H1 (cell line): ENCODE measurements around the gene ADK. TPM values are rescaled to one million over a fixed set of nuclear protein-coding genes. Genes with fewer than 3 reads are reported as not detected.

Source experiments
- CTCF ChIA-PET: fragments of 300-600 bp; sonication (Branson Sonifier 250); formaldehyde crosslinking; loops from one replicate; lab custom pipeline; 2021; ENCODE audit not compliant: partially characterized antibody; lab: Charles Lee
- POLR2A ChIA-PET: fragments of 300-600 bp; sonication (Branson Sonifier 250); formaldehyde crosslinking; loops from one replicate; lab custom pipeline; 2021; ENCODE audit warnings: inconsistent platforms; ENCODE audit not compliant: partially characterized antibody; lab: Charles Lee
- DNase-seq, 2 experiments: peaks; one replicate each; pipeline versions ENCODE4 v3.0.0 to v3.0.0-alpha.2; 2010 to 2022; ENCODE audit warnings: low spot score in 2 of 2, low read depth in 1 of 2, mixed read lengths in 1 of 2
- FAIRE-seq: peaks from 2 replicates; lab custom pipeline; 2011; peaks lifted over from hg19 to GRCh38; lab: Jason Lieb, UNC
- H2AFZ ChIP-seq: 2 replicates; pipeline ENCODE4 v1.8.1; 2012; ENCODE audit warnings: low read length, inconsistent platforms
- H2AK5ac ChIP-seq: 2 replicates; pipeline ENCODE4 v1.6.1; 2013; ENCODE audit warnings: low read depth, low read length
- H2BK120ac ChIP-seq: replicated peaks from 2 replicates; pipeline ENCODE3; 2013; ENCODE audit warnings: low read depth, low read length, inconsistent platforms
- H2BK12ac ChIP-seq: 2 replicates; pipeline ENCODE4 v1.6.1; 2013; ENCODE audit warnings: low read depth, low read length
- H2BK15ac ChIP-seq: 2 replicates; pipeline ENCODE4 v1.6.1; 2013; ENCODE audit warnings: low read length
- H2BK20ac ChIP-seq: 2 replicates; pipeline ENCODE4 v1.6.1; 2013; ENCODE audit warnings: low read length
- H2BK5ac ChIP-seq: 2 replicates; pipeline ENCODE4 v1.6.1; 2013; ENCODE audit warnings: low read depth, low read length
- H3K14ac ChIP-seq: 2 replicates; pipeline ENCODE4 v1.6.1; 2013; ENCODE audit warnings: inconsistent platforms; ENCODE audit not compliant: insufficient read length
- H3K18ac ChIP-seq: 2 replicates; pipeline ENCODE4 v1.6.1; 2013; ENCODE audit warnings: low read length; ENCODE audit errors: extremely low read depth
- H3K23ac ChIP-seq: 2 replicates; pipeline ENCODE4 v1.6.1; 2013; ENCODE audit warnings: inconsistent platforms; ENCODE audit not compliant: insufficient read length
- H3K23me2 ChIP-seq: 2 replicates; pipeline ENCODE4 v1.6.1; 2013; ENCODE audit warnings: low read depth, low read length
- H3K27ac ChIP-seq: 2 replicates; pipeline ENCODE4 v1.6.1; 2011; ENCODE audit warnings: low read depth, low read length, inconsistent platforms
- H3K27me3 ChIP-seq, 4 experiments: replicated peaks in 1 of 4; 1 replicate in 1 of 4; 2 replicates in 3 of 4; pipeline versions ENCODE4 v1.6.1 to v1.8.1; 2011 to 2013; ENCODE audit warnings: low read length in 3 of 4, mild to moderate bottlenecking in 3 of 4, inconsistent platforms in 2 of 4, mixed read lengths in 2 of 4, moderate library complexity in 1 of 4; ENCODE audit not compliant: control insufficient read depth in 3 of 4, insufficient read depth in 3 of 4; ENCODE audit errors: extremely low read depth in 1 of 4
- H3K36me3 ChIP-seq, 4 experiments: 2 replicates each; pipeline versions ENCODE4 v1.6.1 to v1.8.1; 2011 to 2013; ENCODE audit warnings: mild to moderate bottlenecking in 4 of 4, low read length in 3 of 4, moderate library complexity in 2 of 4, control low read depth in 1 of 4, inconsistent platforms in 1 of 4; ENCODE audit not compliant: insufficient read depth in 4 of 4, control insufficient read depth in 2 of 4
- H3K4ac ChIP-seq: replicated peaks from 2 replicates; pipeline ENCODE3; 2013; ENCODE audit warnings: low read length, low read depth, mixed read lengths, inconsistent platforms; ENCODE audit not compliant: insufficient read length
- H3K4me1 ChIP-seq, 4 experiments: replicated peaks in 1 of 4; 1 replicate in 1 of 4; 2 replicates in 3 of 4; pipeline versions ENCODE4 v1.6.1 to v1.8.1; 2011 to 2013; ENCODE audit warnings: low read length in 3 of 4, inconsistent platforms in 2 of 4, mixed read lengths in 1 of 4; ENCODE audit not compliant: insufficient read depth in 4 of 4, control insufficient read depth in 3 of 4
- H3K4me2 ChIP-seq, 2 experiments: 2 replicates each; pipeline versions ENCODE4 v1.6.1 to v1.8.1; 2011 to 2013; ENCODE audit warnings: low read depth in 2 of 2, low read length in 2 of 2, control low read depth in 1 of 2, inconsistent platforms in 1 of 2, mild to moderate bottlenecking in 1 of 2; ENCODE audit not compliant: insufficient read depth in 1 of 2
- H3K4me3 ChIP-seq, 4 experiments: fragments of 200-600, 300-600 bp in 1 of 4; sonication (generic), shearing (Covaris generic), sonication (Bioruptor Twin) in 1 of 4; 2 replicates each; pipeline versions ENCODE4 v1.5.1 to v1.8.1; 2011 to 2016; ENCODE audit warnings: low read length in 4 of 4, low read depth in 3 of 4, control low read depth in 2 of 4, inconsistent platforms in 2 of 4, mild to moderate bottlenecking in 2 of 4, mixed read lengths in 1 of 4, moderate library complexity in 1 of 4; ENCODE audit not compliant: insufficient read depth in 2 of 4; ENCODE audit errors: extremely low read depth in 1 of 4
- H3K56ac ChIP-seq: replicated peaks from 2 replicates; pipeline ENCODE3; 2013; ENCODE audit warnings: low read depth, mild to moderate bottlenecking, mixed read lengths, low read length, inconsistent platforms; ENCODE audit not compliant: insufficient read length
- H3K79me1 ChIP-seq: 2 replicates; pipeline ENCODE4 v1.6.1; 2013; ENCODE audit warnings: low read depth, low read length, control low read depth
- H3K79me2 ChIP-seq, 2 experiments: 2 replicates each; pipeline versions ENCODE4 v1.6.1 to v1.8.1; 2012 to 2013; ENCODE audit warnings: low read length in 2 of 2, mild to moderate bottlenecking in 2 of 2, inconsistent platforms in 1 of 2; ENCODE audit not compliant: insufficient read depth in 2 of 2, control insufficient read depth in 1 of 2
- H3K9ac ChIP-seq, 4 experiments: replicated peaks in 1 of 4; 1 replicate in 1 of 4; 2 replicates in 3 of 4; pipeline versions ENCODE4 v1.6.1 to v1.8.1; 2011 to 2013; ENCODE audit warnings: low read depth in 3 of 4, low read length in 3 of 4, control low read depth in 2 of 4, mild to moderate bottlenecking in 2 of 4, moderate library complexity in 2 of 4, inconsistent platforms in 1 of 4; ENCODE audit errors: extremely low read depth in 1 of 4
- H3K9me3 ChIP-seq, 2 experiments: 2 replicates each; pipeline versions ENCODE4 v1.6.1 to v1.8.1; 2012 to 2013; ENCODE audit warnings: mild to moderate bottlenecking in 2 of 2, moderate library complexity in 2 of 2, control low read depth in 1 of 2, inconsistent platforms in 1 of 2, low read depth in 1 of 2, low read length in 1 of 2, mixed read lengths in 1 of 2; ENCODE audit not compliant: insufficient read depth in 2 of 2
- H4K20me1 ChIP-seq, 2 experiments: replicated peaks in 1 of 2; 2 replicates each; pipeline versions ENCODE3 to v1.8.1; 2011 to 2013; ENCODE audit warnings: inconsistent platforms in 2 of 2, low read length in 2 of 2, mild to moderate bottlenecking in 1 of 2; ENCODE audit not compliant: insufficient read depth in 2 of 2, control insufficient read depth in 1 of 2
- H4K5ac ChIP-seq: 2 replicates; pipeline ENCODE4 v1.6.1; 2013; ENCODE audit warnings: low read length, low read depth, mixed read lengths, inconsistent platforms; ENCODE audit not compliant: insufficient read length
- H4K8ac ChIP-seq: 2 replicates; pipeline ENCODE4 v1.8.0; 2013; ENCODE audit warnings: mild to moderate bottlenecking, moderate library complexity, low read length, inconsistent platforms; ENCODE audit not compliant: insufficient read depth; ENCODE audit errors: extremely low read depth
- H4K91ac ChIP-seq: replicated peaks from 2 replicates; pipeline ENCODE3; 2013; ENCODE audit warnings: low read length, mixed read lengths, inconsistent platforms; ENCODE audit not compliant: insufficient read length
- ATF2 ChIP-seq: IDR thresholded peaks from 2 replicates; pipeline ENCODE4 v1.6.1; 2012; ENCODE audit warnings: low read length, inconsistent platforms
- CBX5 ChIP-seq: fragments of 300-800, 300-1000 bp; sonication (generic); IDR thresholded peaks from 2 replicates; pipeline ENCODE4 v1.7.1; 2016; ENCODE audit warnings: antibody characterized with exemption, low read length, low read depth
- CBX8 ChIP-seq: fragments of 300-800, 300-1000 bp; sonication (generic); IDR thresholded peaks from 2 replicates; pipeline ENCODE4 v1.7.1; 2016; ENCODE audit warnings: low read depth, low read length, borderline replicate concordance
- HDAC6 ChIP-seq: IDR thresholded peaks from one replicate; pipeline ENCODE4 v1.7.1; 2012; ENCODE audit warnings: low read depth, mild to moderate bottlenecking, inconsistent platforms, low read length, moderate library complexity
- JUND ChIP-seq: IDR thresholded peaks from 2 replicates; pipeline ENCODE4 v1.6.1; 2011; ENCODE audit warnings: mild to moderate bottlenecking, improper control_type of control experiment, low read length
- NRF1 ChIP-seq: IDR thresholded peaks from 2 replicates; pipeline ENCODE4 v1.6.1; 2011; ENCODE audit warnings: mild to moderate bottlenecking, low read depth, low read length, improper control_type of control experiment
- PHF8 ChIP-seq: fragments of 200-600 bp; sonication (generic); conservative IDR thresholded peaks from 2 replicates; pipeline ENCODE4 v1.7.1; 2012; ENCODE audit warnings: low read depth, mild to moderate bottlenecking, inconsistent platforms, low read length, moderate library complexity
- POLR2A ChIP-seq, 2 experiments: IDR thresholded peaks; 1 replicate in 1 of 2; 2 replicates in 1 of 2; pipeline ENCODE4 v1.6.1; 2011; ENCODE audit warnings: low read depth in 2 of 2, low read length in 2 of 2, mild to moderate bottlenecking in 2 of 2; ENCODE audit errors: control extremely low read depth in 1 of 2
- RBBP5 ChIP-seq: IDR thresholded peaks from 2 replicates; pipeline ENCODE4 v1.7.1; 2012; ENCODE audit warnings: low read depth, mild to moderate bottlenecking, inconsistent platforms, low read length, moderate library complexity, borderline replicate concordance
- RFX5 ChIP-seq: IDR thresholded peaks from 2 replicates; pipeline ENCODE4 v1.6.1; 2011; ENCODE audit warnings: low read depth, low read length, improper control_type of control experiment, borderline replicate concordance
- SIX5 ChIP-seq: IDR thresholded peaks from 2 replicates; pipeline ENCODE4 v1.6.1; 2011; ENCODE audit warnings: mild to moderate bottlenecking, low read depth, low read length
- TBP ChIP-seq: IDR thresholded peaks from 2 replicates; pipeline ENCODE4 v1.6.1; 2011; ENCODE audit warnings: low read depth, low read length, improper control_type of control experiment
- YY1 ChIP-seq: IDR thresholded peaks from 2 replicates; pipeline ENCODE4 v1.6.1; 2011; ENCODE audit warnings: low read depth, mild to moderate bottlenecking, low read length
- ZNF274 ChIP-seq: IDR thresholded peaks from 2 replicates; pipeline ENCODE4 v1.7.0; 2012; ENCODE audit warnings: low read length, borderline replicate concordance; ENCODE audit errors: extremely low read depth
- WGBS, 2 experiments: shearing (Covaris generic) in 1 of 2; methylation state at CpG; one replicate each; pipeline versions ENCODE4 v1.1.6 to v1.1.7; 2013 to 2015; ENCODE audit warnings: low lambda C conversion rate in 2 of 2, mixed read lengths in 2 of 2, inconsistent platforms in 1 of 2, low coverage in 1 of 2, missing lambda C conversion rate in 1 of 2; ENCODE audit not compliant: insufficient replicate concordance in 2 of 2, insufficient coverage in 1 of 2, insufficient read length in 1 of 2; ENCODE audit errors: extremely low coverage in 1 of 2, missing lambda C conversion rate in 1 of 2; 5-methylcytosine and 5-hydroxymethylcytosine counted together
- polyA plus RNA-seq, 7 experiments: library from polyadenylated mRNA; depleted of rRNA in 3 of 7; stranded (reverse) in 5 of 7; unstranded in 2 of 7; fragments of >200 nt in 5 of 7; fragments of 200-250 nt in 2 of 7; gene quantifications; 1 replicate in 5 of 7; 2 replicates in 1 of 7; 4 replicates in 1 of 7; pipeline versions ENCODE4 v1.2.1 to v1.2.3, GENCODE V29; 2011 to 2013; ENCODE audit warnings: missing spikeins in 2 of 7, mixed read lengths in 2 of 7
- total RNA-seq: library from RNA; stranded (reverse); fragmentation: NEBNext Ultra II Directional; extraction: Animal tissue kit (Norgen Biotek cat#: 25700); gene quantifications from 2 replicates; pipeline ENCODE4 v1.2.1, GENCODE V29; 2021

Gene ADK
- total and polyA plus RNA-seq, 2 of the 8 experiments (the other 6 are each of a cell fraction or from before 2014, with no cell fraction given) = 12.3 to 42.4 TPM

- no peak for DNase-seq
- no peak overlapping the region for H3K4ac ChIP-seq
- H4K91ac ChIP-seq = no peak overlapping the region
- H3K4me3 ChIP-seq = no peak overlapping the region
- no peak overlapping the region for H2BK20ac ChIP-seq
- peaks cover 0 to 3% of the 10 kb centered on the region in 2 experiments for H4K20me1 ChIP-seq
- H3K14ac ChIP-seq = no peak overlapping the region
- no peak overlapping the region for H2BK15ac ChIP-seq
- no peak overlapping the region for H3K27ac ChIP-seq
- FAIRE-seq = no peak
- no peaks in the 10 kb centered on the region for H3K79me2 ChIP-seq
- H3K27me3 ChIP-seq = no peaks in the 10 kb centered on the region
- H3K9me3 ChIP-seq = no peaks in the 10 kb centered on the region
- no peaks in the 10 kb centered on the region for H3K23me2 ChIP-seq
- no peak overlapping the region for H3K23ac ChIP-seq
- no peak overlapping the region for H2AFZ ChIP-seq
- no peaks in the 10 kb centered on the region for H3K4me1 ChIP-seq
- ChIA-PET CTCF (interaction anchor here (0.6 to 1.5 kb wide), 4 partner anchors 13 to 235 kb away, joined by 3 to 4 read pairs (median 3); no protein-coding TSS in a partner anchor), POLR2A (interaction anchor here (0.7 to 1.3 kb wide), 3 partner anchors 8 to 22 kb away, joined by 3 to 5 read pairs (median 4); no protein-coding TSS in a partner anchor)
- no peak overlapping the region for H4K8ac ChIP-seq
- H3K36me3 ChIP-seq = peaks cover 18 to 92% (median 59%) of the 10 kb centered on the region in 4 experiments
- WGBS, 2 experiments = 100% methylated on average over 1 of the region's 1 CpG; no CpG with 5 or more reads in 1 of the 2 experiments
- no peak overlapping the region for H4K5ac ChIP-seq
- no peak overlapping the region for H2BK5ac ChIP-seq
- no peak overlapping the region for H2BK120ac ChIP-seq
- H2AK5ac ChIP-seq = no peak overlapping the region
- no peak overlapping the region for H3K18ac ChIP-seq
- H2BK12ac ChIP-seq = no peak overlapping the region
- no peak overlapping the region for H3K56ac ChIP-seq
- H3K79me1 ChIP-seq = no peaks in the 10 kb centered on the region
- H3K4me2 ChIP-seq = no peak overlapping the region
- no peak overlapping the region for H3K9ac ChIP-seq
- no peak for TF ChIP-seq RFX5
- TF ChIP-seq JUND = no peak
- TF ChIP-seq RBBP5 = no peak
- TF ChIP-seq CBX5 = no peak
- TF ChIP-seq YY1 = no peak
- no peak for TF ChIP-seq PHF8
- TF ChIP-seq ATF2 = no peak
- no peak for TF ChIP-seq ZNF274
- no peak for TF ChIP-seq TBP
- no peak for TF ChIP-seq SIX5
- TF ChIP-seq NRF1 = no peak
- TF ChIP-seq CBX8 = no peak
- TF ChIP-seq POLR2A (IDR thresholded peaks at IDR 0.05; ENCODE audit: control extremely low read depth in 1 of 2, low read depth in 2 of 2, low read length in 2 of 2) = no peak
- TF ChIP-seq HDAC6 = no peak
Measured at GRCh38 chr10:74121368-74121767, 29.7 kb upstream of the ADK start.
